Measurements from ENCODE around the gene HERPUD2.
"Not testable (repeated sequence)": the region's sequence is repeated elsewhere in the genome, so short reads cannot be mapped to it uniquely, and the experiment has no call there.

The HERPUD2 gene

GRCh38 chr7:35605760-35606159 lies 89.2 kb downstream of the HERPUD2 start:
- no peak for DNase-seq (ENCODE audit: low read depth)

- no peak for DNase-seq (ENCODE audit: low read depth)
Observed at GRCh38 chr7:35604595-35604994, 90.3 kb downstream of the HERPUD2 start.

- DNase-seq (ENCODE audit: low read depth), result no peak
Observed at GRCh38 chr7:35599645-35600044, 95.3 kb downstream of the HERPUD2 start.

GRCh38 chr7:35599061-35599460 lies 95.9 kb downstream of the HERPUD2 start:
- no peak for DNase-seq (ENCODE audit: low read depth)

- DNase-seq (ENCODE audit: low read depth), result no peak
Observed at GRCh38 chr7:35596061-35596460, 98.9 kb downstream of the HERPUD2 start.

GRCh38 chr7:35593899-35594298 lies 101.0 kb downstream of the HERPUD2 start:
- no peak for DNase-seq (ENCODE audit: low read depth)

GRCh38 chr7:35588647-35589046 lies 106.3 kb downstream of the HERPUD2 start:
- no peak for DNase-seq (ENCODE audit: low read depth)

GRCh38 chr7:35584990-35585389 lies 109.9 kb downstream of the HERPUD2 start:
- no peak for DNase-seq (ENCODE audit: low read depth)

- DNase-seq (ENCODE audit: low read depth), result not testable (repeated sequence)
Observed at GRCh38 chr7:35584533-35584932, 110.4 kb downstream of the HERPUD2 start.
